ENCODE data around the gene ALK. TPM values are rescaled to one million over a fixed set of nuclear protein-coding genes. Genes with fewer than 3 reads are reported as not detected.

ALK gene
- total RNA-seq, 1 experiment from 2014 or later, result 0.87 TPM

GRCh38 chr2:29420464-29420863, 500.9 kb downstream of the ALK start:
- CTCF ChIA-PET, result no interaction called here
- no peak overlapping the region for H3K27ac ChIP-seq (ENCODE audit: low read length)
- H3K9ac ChIP-seq (ENCODE audit: low read length), result no peak overlapping the region
- H3K79me2 ChIP-seq (ENCODE audit: low read length), result no peaks in the 10 kb centered on the region
- DNase-seq (no peak), ATAC-seq (no peak)
- no peak overlapping the region for H3K4me3 ChIP-seq (ENCODE audit: low read length)
- no peak for TF ChIP-seq EZH2phosphoT487 (IDR thresholded peaks at IDR 0.05; ENCODE audit: borderline replicate concordance, low read length)
- TF ChIP-seq EZH2 (IDR thresholded peaks at IDR 0.05; ENCODE audit: low read length, unreplicated experiment), result no peak
- TF ChIP-seq CTCF (conservative IDR thresholded peaks at IDR 0.05; ENCODE audit: low read depth, low read length), result no peak
- no peaks in the 10 kb centered on the region for H4K20me1 ChIP-seq (ENCODE audit: low read length)
- no peaks in the 10 kb centered on the region for H3K9me3 ChIP-seq (ENCODE audit: low read length)
- intact Hi-C loops (cut with micrococcal nuclease), result loop anchor here (5.0 kb wide), 1 partner anchor 207 kb away; no protein-coding TSS in a partner anchor
- H3K4me2 ChIP-seq (ENCODE audit: low read length), result no peak overlapping the region
- no peaks in the 10 kb centered on the region for H3K4me1 ChIP-seq (ENCODE audit: insufficient read depth, low read length)
- H3K9me2 ChIP-seq (replicated peaks; ENCODE audit: low read length), result no peaks in the 10 kb centered on the region
- no peaks in the 10 kb centered on the region for H3F3A ChIP-seq (ENCODE audit: low read length, unreplicated experiment)
- POLR2A ChIA-PET (ENCODE audit: unreplicated experiment), result no interaction called here
- H3K27me3 ChIP-seq (ENCODE audit: low read length), result no peaks in the 10 kb centered on the region
- H3K36me3 ChIP-seq (ENCODE audit: low read depth, low read length), result no peaks in the 10 kb centered on the region
- no TSS peak for BruUV-seq (replicated peaks)
- no peak overlapping the region for H2AFZ ChIP-seq (ENCODE audit: low read length)

- DNase-seq (no peak), ATAC-seq (no peak)
- Histone ChIP-seq H3K9me3 (ENCODE audit: low read length) (no peaks in the 10 kb centered on the region), H3K9me2 (replicated peaks; ENCODE audit: low read length) (no peaks in the 10 kb centered on the region), H2AFZ (ENCODE audit: low read length) (no peak overlapping the region), H3F3A (ENCODE audit: low read length, unreplicated experiment) (no peaks in the 10 kb centered on the region), H3K27me3 (ENCODE audit: low read length) (no peaks in the 10 kb centered on the region), H3K4me1 (ENCODE audit: insufficient read depth, low read length) (no peaks in the 10 kb centered on the region), H3K9ac (ENCODE audit: low read length) (no peak overlapping the region), H3K36me3 (ENCODE audit: low read depth, low read length) (no peaks in the 10 kb centered on the region), H3K27ac (ENCODE audit: low read length) (no peak overlapping the region), H4K20me1 (ENCODE audit: low read length) (no peaks in the 10 kb centered on the region), H3K4me3 (ENCODE audit: low read length) (no peak overlapping the region), H3K79me2 (ENCODE audit: low read length) (no peaks in the 10 kb centered on the region), H3K4me2 (ENCODE audit: low read length) (no peak overlapping the region)
- BruUV-seq (replicated peaks), result no TSS peak
- CTCF ChIA-PET, result no interaction called here
- TF ChIP-seq CTCF (conservative IDR thresholded peaks at IDR 0.05; ENCODE audit: low read depth, low read length), result peak; percentile 20; the same call in 1 of the 2 replicates
- no peak for TF ChIP-seq EZH2 (IDR thresholded peaks at IDR 0.05; ENCODE audit: low read length, unreplicated experiment)
- intact Hi-C loops (cut with micrococcal nuclease), result no loop called here
- POLR2A ChIA-PET (ENCODE audit: unreplicated experiment), result interaction anchor here (0.7 kb wide), 1 partner anchor 1168 kb away, joined by 5 read pairs; no protein-coding TSS in a partner anchor
Measured at GRCh38 chr2:29417630-29418029, 503.8 kb downstream of the ALK start.

- ChIA-PET POLR2A (ENCODE audit: unreplicated experiment) (no interaction called here), CTCF (no interaction called here)
- no peaks in the 10 kb centered on the region for H3K79me2 ChIP-seq (ENCODE audit: low read length)
- no peaks in the 10 kb centered on the region for H3K9me2 ChIP-seq (replicated peaks; ENCODE audit: low read length)
- H3K9me3 ChIP-seq (ENCODE audit: low read length), result no peaks in the 10 kb centered on the region
- no peak overlapping the region for H3K4me3 ChIP-seq (ENCODE audit: low read length)
- H3K4me1 ChIP-seq (ENCODE audit: insufficient read depth, low read length), result no peaks in the 10 kb centered on the region
- no peak for TF ChIP-seq CTCF (conservative IDR thresholded peaks at IDR 0.05; ENCODE audit: low read depth, low read length)
- TF ChIP-seq EZH2phosphoT487 (IDR thresholded peaks at IDR 0.05; ENCODE audit: borderline replicate concordance, low read length), result no peak
- TF ChIP-seq EZH2 (IDR thresholded peaks at IDR 0.05; ENCODE audit: low read length, unreplicated experiment), result no peak
- no peaks in the 10 kb centered on the region for H3F3A ChIP-seq (ENCODE audit: low read length, unreplicated experiment)
- DNase-seq (no peak), ATAC-seq (no peak)
- no peak overlapping the region for H3K27ac ChIP-seq (ENCODE audit: low read length)
- no peak overlapping the region for H2AFZ ChIP-seq (ENCODE audit: low read length)
- no peaks in the 10 kb centered on the region for H3K36me3 ChIP-seq (ENCODE audit: low read depth, low read length)
- intact Hi-C loops (cut with micrococcal nuclease), result no loop called here
- H3K9ac ChIP-seq (ENCODE audit: low read length), result no peak overlapping the region
- no peaks in the 10 kb centered on the region for H3K27me3 ChIP-seq (ENCODE audit: low read length)
- H3K4me2 ChIP-seq (ENCODE audit: low read length), result no peak overlapping the region
- BruUV-seq (replicated peaks), result no TSS peak
- H4K20me1 ChIP-seq (ENCODE audit: low read length), result no peaks in the 10 kb centered on the region
Measured at GRCh38 chr2:29412197-29412925, 509.0 kb downstream of the ALK start.
